Measurements from ENCODE around the gene AGAP2. TPM values are rescaled to one million over a fixed set of nuclear protein-coding genes. Genes with fewer than 3 reads are reported as not detected.
A peak's percentile ranks its signal among the peaks of the same experiment; 100 is the strongest.

AGAP2 gene
- total RNA-seq, 1 experiment from 2014 or later: 5.3 TPM

DNA sequence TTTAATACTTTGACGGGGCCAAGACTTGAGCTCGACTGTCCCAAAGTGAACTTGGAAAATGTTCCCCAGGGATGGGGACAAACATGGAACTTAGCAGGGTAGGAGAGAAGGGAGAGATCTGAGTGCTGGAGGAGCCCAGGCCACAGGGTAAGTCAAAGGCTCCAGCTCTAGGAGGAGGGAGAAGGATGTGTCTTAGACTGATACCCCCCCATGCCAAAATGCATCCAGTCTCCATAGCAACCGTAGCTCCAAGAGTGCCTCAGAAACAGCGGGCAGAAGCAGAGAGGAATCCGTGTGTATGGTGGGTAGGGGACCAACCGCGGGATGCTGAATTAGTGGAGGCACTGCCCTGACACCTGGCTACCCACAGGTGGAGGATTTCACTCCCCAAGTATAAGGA is 845 bp upstream of the AGAP2 start:
- no peak overlapping the region for H2BK5ac ChIP-seq (ENCODE audit: insufficient read length, low read length)
- H3K23me2 ChIP-seq (ENCODE audit: insufficient read length, low read depth, low read length, poor library complexity, severe bottlenecking): peaks cover 16% of the 10 kb centered on the region
- no peak for TF ChIP-seq CTCF (conservative IDR thresholded peaks at IDR 0.05)
- H2BK15ac ChIP-seq (ENCODE audit: low read depth, low read length): no peak overlapping the region
- peaks cover 2% of the 10 kb centered on the region for H4K20me1 ChIP-seq (ENCODE audit: control insufficient read depth, insufficient read depth, insufficient read length)
- H2AK5ac ChIP-seq (ENCODE audit: insufficient read length, low read length): no peak overlapping the region
- Mint-ChIP-seq H3K9me3 (no peaks in the 10 kb centered on the region; a peak in 1 of 5 replicates), H3K27ac (no peak overlapping the region), H3K4me3 (peak overlapping the region; percentile 63 to 86), H3K36me3 (ENCODE audit: insufficient read depth in 1 of 3, low read depth in 3 of 3) (no peaks in the 10 kb centered on the region; a peak in 1 of 7 replicates), H3K27me3 (ENCODE audit: low read depth) (peaks cover 85% of the 10 kb centered on the region), H3K4me1 (peaks cover 26 to 37% of the 10 kb centered on the region in 2 experiments)
- H3K9me3 ChIP-seq (ENCODE audit: control insufficient read depth, low read depth, low read length): no peaks in the 10 kb centered on the region
- no peak overlapping the region for H2BK20ac ChIP-seq (ENCODE audit: low read depth, low read length, poor library complexity, severe bottlenecking)
- H4K91ac ChIP-seq (ENCODE audit: insufficient read length, low read depth, low read length): no peak overlapping the region
- no peak overlapping the region for H3K9ac ChIP-seq (ENCODE audit: extremely low read depth, insufficient read length, low read length)
- no peaks in the 10 kb centered on the region for H3K79me1 ChIP-seq (ENCODE audit: insufficient read depth, low read depth, low read length, poor library complexity, severe bottlenecking)
- no peak for DNase-seq
- H2AFZ ChIP-seq (ENCODE audit: low read length): no peak overlapping the region
- H3K27me3 ChIP-seq (ENCODE audit: insufficient read depth, low read length): peaks cover 51% of the 10 kb centered on the region
- H3T11ph ChIP-seq (ENCODE audit: low read length): no peak overlapping the region
- no CpG with 5 or more reads among the region's 7 CpGs for WGBS (ENCODE audit: extremely low coverage, insufficient read length, low lambda C conversion rate)
- no peak overlapping the region for H3K27ac ChIP-seq (ENCODE audit: insufficient read length, low read depth, low read length)
- H3K56ac ChIP-seq (ENCODE audit: insufficient read length, low read depth, low read length): no peak overlapping the region
- no peak overlapping the region for H4K5ac ChIP-seq (ENCODE audit: insufficient read length, low read depth, low read length)
- no peak overlapping the region for H2BK120ac ChIP-seq (ENCODE audit: low read depth, low read length, poor library complexity, severe bottlenecking)
- no peak overlapping the region for H3K23ac ChIP-seq (ENCODE audit: insufficient read length, low read depth, low read length)
- H3K14ac ChIP-seq (ENCODE audit: insufficient read depth, low read length): no peak overlapping the region
- H2BK12ac ChIP-seq (ENCODE audit: insufficient read length, low read depth, low read length): no peak overlapping the region
- H3K79me2 ChIP-seq (ENCODE audit: insufficient read depth, low read length): no peaks in the 10 kb centered on the region
- H3K4me2 ChIP-seq (ENCODE audit: insufficient read depth, insufficient read length, low read length): peak overlapping the region; percentile 47
- no peak overlapping the region for H3K4ac ChIP-seq (ENCODE audit: low read depth, low read length)
- H4K8ac ChIP-seq (replicated peaks; ENCODE audit: insufficient read length, low read depth, low read length): no peak overlapping the region
- peaks cover 2% of the 10 kb centered on the region; the same call in 1 of the 2 replicates for H3K4me1 ChIP-seq (ENCODE audit: insufficient read depth, low read length)
- H3K18ac ChIP-seq (ENCODE audit: insufficient read length, low read depth, low read length): no peak overlapping the region

Data from H9 (cell line).